Smooth muscle cell (in vitro differentiated cells): ENCODE measurements around the gene CCDC107. TPM values are rescaled to one million over a fixed set of nuclear protein-coding genes. Genes with fewer than 3 reads are reported as not detected.
"Not testable (repeated sequence)": the region's sequence is repeated elsewhere in the genome, so short reads cannot be mapped to it uniquely, and the experiment has no call there.

Source experiments
- DNase-seq: peaks from one replicate; lab custom pipeline; 2025; ENCODE audit not compliant: unreplicated experiment; lab: John Stamatoyannopoulos, UW
- H2AFZ ChIP-seq: fragments of 200-600 bp; sonication (generic); 2 replicates; pipeline ENCODE4 v1.6.0; 2016; ENCODE audit warnings: antibody characterized with exemption, low read depth, mild to moderate bottlenecking
- H3F3A ChIP-seq: fragments of 200-600 bp; sonication (generic); 2 replicates; pipeline ENCODE4 v1.6.0; 2017; ENCODE audit warnings: antibody characterized with exemption, low read depth
- H3K27ac ChIP-seq: fragments of 200-600 bp; sonication (generic); 2 replicates; pipeline ENCODE4 v1.5.1; 2016; ENCODE audit warnings: low read depth, mild to moderate bottlenecking
- H3K27me3 ChIP-seq: fragments of 200-600 bp; sonication (generic); 2 replicates; pipeline ENCODE4 v1.6.1; 2016; ENCODE audit warnings: low read depth, mild to moderate bottlenecking
- H3K36me3 ChIP-seq: fragments of 200-600 bp; sonication (generic); 2 replicates; pipeline ENCODE4 v1.5.1; 2016; ENCODE audit warnings: low read depth
- H3K4me1 ChIP-seq: fragments of 200-600 bp; sonication (generic); 2 replicates; pipeline ENCODE4 v1.5.1; 2016; ENCODE audit warnings: low read depth
- H3K4me2 ChIP-seq: fragments of 200-600 bp; sonication (generic); 2 replicates; pipeline ENCODE4 v1.6.0; 2016; ENCODE audit warnings: mild to moderate bottlenecking
- H3K4me3 ChIP-seq: fragments of 200-600 bp; sonication (generic); 2 replicates; pipeline ENCODE4 v1.5.1; 2016; ENCODE audit warnings: mild to moderate bottlenecking
- H3K79me2 ChIP-seq: fragments of 200-600 bp; sonication (generic); 2 replicates; pipeline ENCODE4 v1.6.0; 2016; ENCODE audit warnings: low read depth, mild to moderate bottlenecking
- H3K9ac ChIP-seq: fragments of 200-600 bp; sonication (generic); 2 replicates; pipeline ENCODE4 v1.6.0; 2016; ENCODE audit warnings: low read depth
- H3K9me3 ChIP-seq: fragments of 200-600 bp; sonication (generic); replicated peaks from 2 replicates; pipeline ENCODE4 v1.5.1; 2016; ENCODE audit warnings: low read depth
- H4K20me1 ChIP-seq: fragments of 200-600 bp; sonication (generic); 2 replicates; pipeline ENCODE4 v1.6.0; 2016; ENCODE audit warnings: low read depth
- WGBS: methylation state at CpG from one replicate; pipeline ENCODE4 v1.1.7; 2016; ENCODE audit warnings: low lambda C conversion rate; 5-methylcytosine and 5-hydroxymethylcytosine counted together
- polyA plus RNA-seq: library from polyadenylated mRNA; unstranded; fragments of >200 nt; fragmentation: Nextera tagmentation; extraction: Ambion mirVana; gene quantifications from 2 replicates; pipeline ENCODE4 v1.2.1, GENCODE V29; 2016
- total RNA-seq: library from RNA; depleted of rRNA; stranded (reverse); fragments of >200 nt; gene quantifications from 2 replicates; pipeline ENCODE4 v1.2.3, GENCODE V29; 2014
- TF ChIP-seq, protein P1 (sequence below): fragments of 200-600 bp; sonication (generic); IDR thresholded peaks from 2 replicates; pipeline ENCODE4 v1.5.1; 2017; ENCODE audit warnings: borderline replicate concordance, mild to moderate bottlenecking, antibody characterized with exemption; ENCODE audit not compliant: insufficient read depth, poor library complexity, severe bottlenecking

The CCDC107 gene
- total and polyA plus RNA-seq, 2 experiments from 2014 or later, result 19.6 to 37.1 TPM

DNA sequence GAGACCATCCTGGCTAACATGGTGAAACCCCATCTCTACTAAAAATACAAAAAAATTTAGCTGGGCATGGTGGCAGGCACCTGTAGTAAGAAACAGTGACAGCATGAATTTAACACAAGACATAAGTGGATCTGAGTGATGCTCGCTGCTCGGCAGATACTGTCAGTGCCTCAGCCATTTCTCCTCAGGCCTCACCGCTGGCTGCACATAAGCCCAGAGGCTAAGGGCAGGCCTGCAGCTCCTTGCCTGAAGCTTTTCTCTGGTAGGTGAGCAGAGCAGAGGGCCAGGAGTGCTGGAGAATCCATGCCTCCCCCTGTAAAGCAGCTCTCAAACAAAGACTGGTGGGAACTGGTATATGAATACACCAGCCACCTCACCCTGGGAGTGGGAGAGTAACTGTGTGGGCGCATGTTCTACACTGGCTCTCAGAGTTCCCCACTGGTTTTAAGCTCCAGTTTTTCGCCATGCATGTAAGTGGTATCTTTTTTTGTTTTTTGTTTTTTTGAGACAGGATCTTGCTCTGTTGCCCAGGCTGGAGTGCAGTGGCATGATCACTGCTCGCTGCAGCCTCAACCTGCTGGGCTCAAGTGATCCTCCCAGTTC, 29.6 kb upstream of the CCDC107 start:
- Histone ChIP-seq H3K27me3 (no peaks in the 10 kb centered on the region), H3K27ac (no peak overlapping the region), H3K4me1 (no peaks in the 10 kb centered on the region), H3K4me3 (no peak overlapping the region), H3K79me2 (no peaks in the 10 kb centered on the region), H2AFZ (no peak overlapping the region), H3F3A (no peaks in the 10 kb centered on the region), H3K9me3 (no peaks in the 10 kb centered on the region), H3K9ac (no peak overlapping the region), H3K4me2 (no peak overlapping the region), H4K20me1 (no peaks in the 10 kb centered on the region), H3K36me3 (no peaks in the 10 kb centered on the region)
- DNase-seq, result no peak
- WGBS, result 92% methylated on average over 6 of the region's 6 CpGs
- TF ChIP-seq, protein P1, sequence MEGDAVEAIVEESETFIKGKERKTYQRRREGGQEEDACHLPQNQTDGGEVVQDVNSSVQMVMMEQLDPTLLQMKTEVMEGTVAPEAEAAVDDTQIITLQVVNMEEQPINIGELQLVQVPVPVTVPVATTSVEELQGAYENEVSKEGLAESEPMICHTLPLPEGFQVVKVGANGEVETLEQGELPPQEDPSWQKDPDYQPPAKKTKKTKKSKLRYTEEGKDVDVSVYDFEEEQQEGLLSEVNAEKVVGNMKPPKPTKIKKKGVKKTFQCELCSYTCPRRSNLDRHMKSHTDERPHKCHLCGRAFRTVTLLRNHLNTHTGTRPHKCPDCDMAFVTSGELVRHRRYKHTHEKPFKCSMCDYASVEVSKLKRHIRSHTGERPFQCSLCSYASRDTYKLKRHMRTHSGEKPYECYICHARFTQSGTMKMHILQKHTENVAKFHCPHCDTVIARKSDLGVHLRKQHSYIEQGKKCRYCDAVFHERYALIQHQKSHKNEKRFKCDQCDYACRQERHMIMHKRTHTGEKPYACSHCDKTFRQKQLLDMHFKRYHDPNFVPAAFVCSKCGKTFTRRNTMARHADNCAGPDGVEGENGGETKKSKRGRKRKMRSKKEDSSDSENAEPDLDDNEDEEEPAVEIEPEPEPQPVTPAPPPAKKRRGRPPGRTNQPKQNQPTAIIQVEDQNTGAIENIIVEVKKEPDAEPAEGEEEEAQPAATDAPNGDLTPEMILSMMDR, result no peak

DNA sequence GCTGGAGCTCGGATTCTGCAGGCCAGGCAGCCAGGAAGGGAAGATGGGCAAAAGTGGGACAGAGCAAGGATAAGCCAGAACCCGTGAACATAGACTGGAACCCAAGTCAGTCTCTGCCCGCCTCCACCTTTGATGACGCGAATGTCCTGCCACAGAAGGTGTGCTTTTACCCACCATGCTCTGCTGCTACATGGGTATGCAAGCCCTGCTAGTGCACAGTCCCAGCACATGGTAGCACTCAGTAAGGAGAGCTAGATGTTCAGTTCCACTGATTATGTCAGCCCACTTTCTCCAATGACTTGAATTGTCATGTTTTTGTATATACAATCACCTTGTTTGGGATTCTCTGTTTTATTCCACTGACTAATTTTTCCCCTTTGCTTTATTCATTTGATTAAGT, 28.5 kb upstream of the CCDC107 start:
- H3K36me3 ChIP-seq, result no peaks in the 10 kb centered on the region
- no peak overlapping the region for H3K9ac ChIP-seq
- no peak overlapping the region for H3K4me3 ChIP-seq
- no peak for DNase-seq
- no peak overlapping the region for H2AFZ ChIP-seq
- no peaks in the 10 kb centered on the region for H3K9me3 ChIP-seq
- no peaks in the 10 kb centered on the region for H3K79me2 ChIP-seq
- no peaks in the 10 kb centered on the region for H3F3A ChIP-seq
- H4K20me1 ChIP-seq, result no peaks in the 10 kb centered on the region
- TF ChIP-seq, protein P1, result no peak
- no peaks in the 10 kb centered on the region for H3K4me1 ChIP-seq
- no peak overlapping the region for H3K27ac ChIP-seq
- no peak overlapping the region for H3K4me2 ChIP-seq
- no peaks in the 10 kb centered on the region for H3K27me3 ChIP-seq
- 89% methylated on average over 5 of the region's 5 CpGs for WGBS

DNA sequence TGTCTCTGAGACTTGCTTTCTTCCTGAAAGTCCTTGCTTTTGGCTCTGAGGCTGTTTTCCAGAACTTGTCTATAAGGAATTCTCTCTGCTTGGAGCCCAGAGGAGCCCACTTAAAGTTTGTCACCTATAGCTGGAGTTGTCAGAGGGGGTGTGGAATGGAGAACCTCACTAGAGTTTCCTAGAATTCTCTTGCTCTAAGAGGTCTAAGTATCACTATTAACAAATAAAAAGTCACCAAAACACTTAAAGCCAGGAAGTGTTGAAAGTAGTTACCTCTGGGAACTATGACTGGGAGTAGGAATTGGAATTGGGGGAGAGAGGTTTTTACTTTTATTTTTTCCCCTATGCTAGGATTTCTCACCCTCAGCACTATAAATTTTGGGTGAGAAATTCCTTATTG, 22.4 kb upstream of the CCDC107 start:
- Histone ChIP-seq H3K4me2 (no peak overlapping the region), H3K4me3 (no peak overlapping the region), H2AFZ (no peak overlapping the region), H3K36me3 (no peaks in the 10 kb centered on the region), H3F3A (no peaks in the 10 kb centered on the region), H3K9ac (no peak overlapping the region), H3K79me2 (no peaks in the 10 kb centered on the region), H3K27ac (no peak overlapping the region), H3K9me3 (no peaks in the 10 kb centered on the region), H4K20me1 (no peaks in the 10 kb centered on the region), H3K4me1 (no peaks in the 10 kb centered on the region), H3K27me3 (no peaks in the 10 kb centered on the region)
- TF ChIP-seq, protein P1, result no peak
- no peak for DNase-seq

DNA sequence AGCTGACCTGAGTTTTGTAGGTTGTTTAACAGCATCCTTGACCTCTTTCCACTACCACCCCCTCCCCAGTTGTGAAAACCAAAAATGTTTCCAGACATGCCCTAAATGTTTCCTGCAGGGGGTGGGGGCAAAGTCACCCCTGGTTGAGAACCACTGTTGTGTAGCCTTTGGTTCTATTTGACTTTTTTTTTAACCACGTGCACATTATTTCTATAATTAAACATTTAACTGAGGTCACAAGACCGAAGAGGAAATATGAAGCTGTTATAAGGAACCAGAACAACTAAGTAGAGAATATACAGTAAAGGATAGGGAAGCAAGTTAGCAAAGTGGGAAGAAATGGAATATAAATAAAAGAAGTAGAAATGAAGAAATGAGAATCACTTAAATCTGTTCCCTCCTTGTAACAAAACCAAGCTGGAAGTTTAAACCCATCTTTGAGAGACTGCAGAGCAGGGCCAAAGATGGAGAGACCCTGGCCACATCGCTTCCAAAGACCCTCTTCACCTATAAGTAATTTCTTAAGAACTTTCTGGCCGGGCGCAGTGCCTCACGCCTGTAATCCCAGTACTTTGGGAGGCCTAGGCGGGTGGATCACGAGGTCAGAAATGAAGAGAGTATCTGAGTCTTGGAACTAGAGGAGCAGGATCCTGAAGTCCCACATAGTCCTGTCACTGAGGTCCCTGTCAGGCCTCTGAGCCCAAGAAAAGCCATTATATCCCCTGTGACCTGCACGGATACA, 21.8 kb upstream of the CCDC107 start:
- H4K20me1 ChIP-seq, result no peaks in the 10 kb centered on the region
- DNase-seq, result no peak
- H3K4me3 ChIP-seq, result no peak overlapping the region
- H3K4me2 ChIP-seq, result no peak overlapping the region
- H3K27me3 ChIP-seq, result no peaks in the 10 kb centered on the region
- H3K9ac ChIP-seq, result no peak overlapping the region
- no peak overlapping the region for H3K27ac ChIP-seq
- WGBS, result 91% methylated on average over 9 of the region's 9 CpGs
- TF ChIP-seq, protein P1, result no peak
- no peaks in the 10 kb centered on the region for H3F3A ChIP-seq
- no peaks in the 10 kb centered on the region for H3K4me1 ChIP-seq
- H2AFZ ChIP-seq, result no peak overlapping the region
- no peaks in the 10 kb centered on the region for H3K9me3 ChIP-seq
- no peaks in the 10 kb centered on the region for H3K79me2 ChIP-seq
- no peaks in the 10 kb centered on the region for H3K36me3 ChIP-seq

DNA sequence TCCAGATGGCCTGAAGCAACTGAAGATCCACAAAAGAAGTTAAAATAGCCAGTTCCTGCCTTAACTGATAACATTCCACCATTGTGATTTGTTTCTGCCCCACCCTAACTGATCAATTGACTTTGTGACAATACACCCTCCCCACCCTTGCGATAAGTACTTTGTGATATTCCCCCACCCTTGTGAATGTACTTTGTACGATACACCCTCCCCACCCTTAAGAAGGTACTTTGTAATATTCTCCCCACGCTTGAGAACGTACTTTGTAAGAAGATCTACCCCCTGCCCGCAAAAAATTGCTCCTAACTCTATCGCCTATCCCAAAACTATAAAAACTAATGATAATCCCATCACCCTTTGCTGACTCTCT, 21.2 kb upstream of the CCDC107 start:
- H4K20me1 ChIP-seq, H3K4me2 ChIP-seq, DNase-seq, H2AFZ ChIP-seq, H3K79me2 ChIP-seq, H3K36me3 ChIP-seq, H3K27me3 ChIP-seq, H3F3A ChIP-seq, H3K27ac ChIP-seq, H3K9ac ChIP-seq, H3K4me1 ChIP-seq, H3K9me3 ChIP-seq, H3K4me3 ChIP-seq: not testable (repeated sequence)
- WGBS, result 88% methylated on average over 6 of the region's 6 CpGs
